Activated gamma-delta T cell treated with anti-CD3 and anti-CD28 coated beads, Interleukin-2, amount 50 U/mL, for 16 hours (primary cell): ENCODE results near the gene OR6N2.

Source experiments
- DNase-seq: peaks from one replicate; pipeline ENCODE4 v3.0.0-alpha.2; 2020; ENCODE audit warnings: low read depth

Gene OR6N2, protein sequence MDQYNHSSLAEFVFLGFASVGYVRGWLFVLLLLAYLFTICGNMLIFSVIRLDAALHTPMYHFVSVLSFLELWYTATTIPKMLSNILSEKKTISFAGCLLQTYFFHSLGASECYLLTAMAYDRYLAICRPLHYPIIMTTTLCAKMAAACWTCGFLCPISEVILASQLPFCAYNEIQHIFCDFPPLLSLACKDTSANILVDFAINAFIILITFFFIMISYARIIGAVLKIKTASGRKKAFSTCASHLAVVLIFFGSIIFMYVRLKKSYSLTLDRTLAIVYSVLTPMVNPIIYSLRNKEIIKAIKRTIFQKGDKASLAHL

DNA sequence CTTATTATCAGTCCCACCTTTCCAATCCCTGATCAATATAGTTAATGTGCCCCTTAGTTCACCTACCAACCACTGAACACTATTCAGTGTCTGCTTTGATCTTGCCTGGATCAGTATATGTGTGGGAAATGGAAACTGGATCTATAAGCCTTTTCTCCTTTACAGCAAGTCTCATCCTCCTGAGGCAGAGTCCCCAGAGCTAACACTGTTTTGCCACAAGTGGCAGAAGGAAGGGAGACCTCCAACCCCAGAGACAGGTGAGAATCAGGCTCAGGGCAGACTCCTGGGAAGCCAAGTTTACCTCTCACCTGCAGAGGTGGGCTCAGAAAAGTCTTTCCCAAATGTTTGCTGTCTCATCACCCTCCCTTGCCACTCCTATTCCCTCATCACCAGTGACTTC, at the start of gene OR6N2:
TSS of gene OR6N2 (minus strand) at position 101 of the 400 bp plus-strand sequence. CDS start 3,569 bp downstream, outside the sequence.
- DNase-seq: no peak

DNA sequence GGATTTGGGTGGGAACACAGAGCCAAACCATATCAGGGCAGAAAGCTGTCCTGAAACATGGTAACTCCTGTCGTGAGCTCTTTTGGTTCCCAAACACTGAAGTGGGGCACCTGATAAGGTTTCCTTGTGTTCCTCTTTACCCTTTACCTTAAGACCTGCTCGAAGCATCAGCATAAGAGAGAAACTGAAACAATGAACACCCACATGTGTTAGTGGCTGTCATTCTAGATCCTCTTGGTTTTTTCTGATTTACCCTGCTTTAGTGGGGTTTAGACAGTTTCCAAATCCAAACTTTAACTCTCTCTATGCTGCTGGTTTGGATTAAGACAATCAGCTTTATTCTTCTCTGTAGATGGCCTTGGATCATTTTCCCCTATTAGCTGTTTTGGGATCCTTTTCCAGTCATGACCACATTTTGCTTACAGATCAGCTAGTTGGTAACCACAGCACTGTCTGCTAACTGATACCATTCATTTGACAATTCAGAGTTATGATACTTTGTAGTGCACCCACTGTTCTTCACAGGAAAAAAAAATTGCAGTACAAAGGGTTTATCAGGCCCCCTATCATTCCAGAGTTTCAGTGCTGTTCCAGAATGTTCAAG, 49.2 kb upstream of the OR6N2 start:
- DNase-seq: no peak

DNA sequence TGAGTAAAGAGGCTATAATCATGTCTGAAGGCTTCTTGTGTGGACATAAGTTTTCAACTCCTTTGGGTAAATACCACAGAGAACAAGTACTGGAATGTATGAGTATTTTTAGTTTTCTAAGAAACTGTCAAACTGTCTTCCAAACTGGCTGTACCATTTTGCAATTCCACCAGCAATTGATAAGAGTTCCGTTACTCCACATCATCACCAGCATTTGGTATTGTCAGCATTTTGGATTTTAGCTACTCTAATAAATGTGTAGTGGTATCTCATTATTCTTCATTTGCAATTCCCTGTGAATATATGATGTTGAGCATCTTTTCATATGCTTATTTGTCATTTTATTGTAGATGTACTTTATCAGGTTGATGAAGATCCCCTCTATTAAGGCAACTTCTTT, 40.7 kb upstream of the OR6N2 start:
- DNase-seq: no peak

- DNase-seq: peak; percentile 1
Measured at GRCh38 chr1:158819461-158820443, 38.7 kb upstream of the OR6N2 start.

DNA sequence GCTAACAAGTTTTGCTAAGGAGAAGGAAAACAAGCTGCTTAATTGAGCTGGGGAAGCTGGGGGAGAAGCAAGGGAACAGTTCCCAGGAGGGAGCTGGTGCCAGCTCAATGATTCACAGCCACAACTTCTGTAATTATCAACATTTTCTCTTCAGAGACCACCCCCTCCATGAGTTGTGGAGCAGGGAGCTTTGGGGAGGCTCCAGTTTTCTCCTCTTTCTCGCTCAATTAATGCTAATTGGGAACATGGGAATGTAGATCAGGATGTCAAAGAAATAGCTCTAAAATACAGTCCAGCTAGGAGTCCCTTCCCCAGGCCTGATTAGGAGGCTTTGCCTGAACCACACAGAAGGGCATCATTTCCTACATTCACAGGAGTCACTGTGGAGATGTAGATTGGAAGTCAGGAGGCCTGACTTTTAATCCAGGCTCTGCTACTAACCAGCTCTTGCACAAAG, 38.0 kb upstream of the OR6N2 start:
- DNase-seq: no peak

DNA sequence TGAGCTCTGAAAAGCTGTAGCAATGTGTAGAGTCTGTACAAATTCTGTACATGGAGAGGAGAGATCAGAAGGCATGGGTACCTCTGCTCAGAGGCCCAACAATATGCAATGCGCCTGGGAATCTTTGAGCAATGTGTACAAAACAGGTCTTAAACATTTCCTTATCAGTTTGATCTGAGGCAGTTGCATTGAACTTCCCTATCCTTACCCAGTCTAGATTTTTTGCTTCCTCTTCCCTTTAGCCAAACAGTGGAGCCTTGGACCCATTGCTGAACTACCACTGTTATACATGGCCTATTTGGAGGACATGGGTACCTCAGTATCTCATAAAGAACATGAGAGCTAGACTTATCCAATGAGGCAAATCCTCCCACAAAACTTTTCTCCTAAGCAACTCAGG, 37.6 kb upstream of the OR6N2 start:
- no peak for DNase-seq

GRCh38 chr1:158814970-158815369, 34.0 kb upstream of the OR6N2 start:
- no peak for DNase-seq

- no peak for DNase-seq
Measured at GRCh38 chr1:158813164-158813563, 32.2 kb upstream of the OR6N2 start.

DNA sequence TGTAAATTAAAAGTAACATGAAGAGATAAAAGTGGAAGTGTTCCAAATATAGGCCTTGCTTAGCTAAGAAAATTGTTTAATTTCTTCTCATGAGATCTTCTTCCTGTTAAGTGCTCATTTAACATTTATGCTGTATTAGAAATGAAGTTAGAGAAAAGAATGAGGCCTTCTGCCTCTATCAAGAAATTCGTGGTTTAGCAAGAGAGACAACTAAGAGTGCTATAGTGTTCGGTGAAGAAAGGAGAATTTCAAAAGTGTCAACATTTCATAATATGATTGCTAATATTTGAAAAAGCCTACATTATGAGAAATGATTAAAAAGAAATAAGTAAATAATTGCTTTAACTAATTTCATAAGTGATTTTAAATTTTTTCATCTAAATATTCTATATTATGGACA, 31.3 kb upstream of the OR6N2 start:
- no peak for DNase-seq

DNA sequence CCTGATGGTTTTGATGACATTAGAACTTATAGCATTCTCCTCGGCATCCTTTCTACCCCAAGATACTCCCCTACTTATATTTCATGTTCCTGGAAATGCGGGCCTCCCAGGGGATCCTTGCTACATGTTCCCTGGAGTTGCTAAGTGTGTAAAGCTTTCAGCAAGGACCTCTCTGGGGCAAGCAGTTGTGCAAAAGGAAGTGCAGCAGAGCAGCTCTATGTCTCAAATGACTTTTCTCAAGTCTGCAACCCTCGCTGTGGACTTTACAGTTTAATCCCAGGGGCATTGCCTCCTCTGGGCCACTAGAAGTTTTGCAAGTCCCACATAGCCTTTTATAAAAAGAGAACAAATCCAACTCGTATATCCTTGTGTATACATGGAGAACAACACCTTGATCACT, 29.3 kb upstream of the OR6N2 start:
- no peak for DNase-seq

- no peak for DNase-seq
Measured at GRCh38 chr1:158809862-158810261, 28.9 kb upstream of the OR6N2 start.

DNA sequence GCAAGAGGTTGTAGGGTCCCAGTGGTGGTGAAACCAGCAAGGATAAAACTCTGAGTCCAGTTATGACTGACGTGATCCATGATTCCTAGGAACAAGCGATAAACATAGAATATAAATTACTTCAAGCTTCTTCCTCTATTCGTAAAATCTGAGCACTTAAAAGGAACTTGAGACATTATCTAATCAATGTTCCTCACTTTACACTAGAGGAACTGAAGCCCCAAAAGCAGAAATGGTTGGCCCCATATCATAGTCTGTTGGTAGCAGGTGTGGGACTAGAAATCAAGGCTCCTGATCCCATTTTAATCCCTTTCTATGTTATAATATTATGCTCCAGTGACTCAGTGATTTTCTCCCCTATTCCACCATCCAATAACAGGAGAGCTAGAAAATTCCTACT, 28.3 kb upstream of the OR6N2 start:
- no peak for DNase-seq

GRCh38 chr1:158806916-158807536, 26.0 kb upstream of the OR6N2 start:
- DNase-seq: no peak

GRCh38 chr1:158803678-158804077, 22.7 kb upstream of the OR6N2 start:
- no peak for DNase-seq

- DNase-seq: no peak
Measured at GRCh38 chr1:158801396-158801795, 20.4 kb upstream of the OR6N2 start.

DNA sequence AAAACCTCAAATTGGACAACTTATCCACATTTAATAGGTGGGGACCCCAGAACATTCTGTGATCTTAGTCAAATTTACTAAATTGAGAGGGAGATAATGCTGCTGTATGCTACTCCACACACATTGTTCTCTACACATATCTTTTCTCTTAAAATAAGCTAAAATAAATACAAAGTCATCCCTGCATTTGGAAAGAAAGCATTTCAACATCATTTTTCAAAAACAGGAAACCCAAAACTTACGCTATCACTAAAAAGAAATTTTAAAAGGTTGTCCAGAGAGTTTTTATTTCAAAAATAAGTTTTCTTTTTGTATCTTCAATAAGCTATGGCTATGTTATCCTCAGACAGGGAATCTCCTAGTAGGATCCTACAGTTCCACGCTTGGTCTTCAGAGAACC, 19.5 kb upstream of the OR6N2 start:
- no peak for DNase-seq

DNA sequence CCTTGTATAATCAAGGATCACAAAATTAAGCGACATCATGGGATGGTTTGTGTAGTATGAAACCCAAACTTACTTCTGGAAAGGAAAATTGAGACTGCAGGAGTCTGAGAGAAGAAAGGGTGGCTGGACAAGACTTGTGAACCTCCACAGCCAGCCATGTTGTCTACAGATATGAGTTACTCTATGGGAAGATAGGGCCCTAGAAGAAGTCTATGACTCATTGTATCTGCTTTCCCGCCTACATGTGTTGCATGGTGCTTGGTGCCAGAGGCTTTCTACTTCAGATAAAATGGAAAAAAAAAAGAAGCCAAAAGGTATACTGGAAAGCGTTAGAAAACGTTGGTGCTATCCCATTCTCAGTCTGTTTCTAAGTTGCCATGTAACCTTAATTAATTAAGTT, 18.7 kb upstream of the OR6N2 start:
- no peak for DNase-seq

- no peak for DNase-seq
Measured at GRCh38 chr1:158798531-158798930, 17.5 kb upstream of the OR6N2 start.

DNA sequence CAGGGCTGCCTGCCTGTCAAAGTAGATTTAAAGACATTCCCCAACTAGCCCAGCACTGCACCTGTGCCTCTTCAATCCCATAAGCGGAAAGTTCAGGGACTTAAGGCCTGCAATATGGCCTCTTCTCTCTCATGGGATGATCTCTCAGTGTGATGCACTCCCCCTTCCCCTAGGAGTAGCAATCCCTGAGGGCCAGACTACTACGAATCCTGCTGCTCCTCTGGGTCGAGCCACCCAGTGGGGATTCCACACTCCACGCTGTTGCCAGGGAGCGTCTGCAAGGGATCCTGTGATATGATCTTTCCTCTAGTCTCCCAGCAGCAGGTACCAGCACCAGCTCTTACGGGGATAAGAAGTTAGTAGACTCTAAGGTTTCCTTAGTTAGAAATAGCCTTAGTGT, 13.2 kb upstream of the OR6N2 start:
- DNase-seq: no peak

- peak; percentile 1 for DNase-seq
Measured at GRCh38 chr1:158793604-158794003, 12.6 kb upstream of the OR6N2 start.

- no peak for DNase-seq
Measured at GRCh38 chr1:158771950-158772866, 8.8 kb downstream of the OR6N2 start, which contains the start of gene OR6N1. Gene OR6N1, minus strand, starts transcription at chr1:158772195. Its CDS starts 5,513 bp downstream, at chr1:158766682.
